Small intestine (tissue), 7 donors: Measurements from ENCODE around the gene PLCL1. TPM values are rescaled to one million over a fixed set of nuclear protein-coding genes. Genes with fewer than 3 reads are reported as not detected.

Source experiments
- DNase-seq, 2 donors: peaks; one replicate each; pipeline versions ENCODE4 v3.0.0 to v3.0.0-alpha.2; 2013
- FAIRE-seq: peaks from 2 replicates; lab custom pipeline; 2012; peaks lifted over from hg19 to GRCh38; lab: Jason Lieb, UNC
- H3K27ac ChIP-seq, 3 donors: one replicate each; pipeline ENCODE4 v1.5.1; 2013; ENCODE audit warnings: low read length in 2 of 3, mild to moderate bottlenecking in 2 of 3, control low read depth in 1 of 3, inconsistent platforms in 1 of 3, low read depth in 1 of 3, moderate library complexity in 1 of 3
- H3K27me3 ChIP-seq, 3 donors: one replicate each; pipeline ENCODE4 v1.6.1; 2013; ENCODE audit warnings: low read length in 3 of 3, inconsistent platforms in 1 of 3; ENCODE audit not compliant: control insufficient read depth in 3 of 3, insufficient read depth in 3 of 3
- H3K36me3 ChIP-seq, 3 donors: one replicate each; pipeline ENCODE4 v1.6.1; 2013; ENCODE audit warnings: low read length in 3 of 3, inconsistent platforms in 1 of 3, low read depth in 1 of 3, mild to moderate bottlenecking in 1 of 3, moderate library complexity in 1 of 3; ENCODE audit not compliant: control insufficient read depth in 3 of 3, insufficient read depth in 2 of 3
- H3K4me1 ChIP-seq, 3 donors: one replicate each; pipeline ENCODE4 v1.6.1; 2013; ENCODE audit warnings: low read length in 2 of 3, inconsistent platforms in 1 of 3, low read depth in 1 of 3, mild to moderate bottlenecking in 1 of 3, moderate library complexity in 1 of 3; ENCODE audit not compliant: control insufficient read depth in 3 of 3, insufficient read depth in 2 of 3
- H3K4me3 ChIP-seq, 3 donors: one replicate each; pipeline ENCODE4 v1.5.1; 2013; ENCODE audit warnings: low read length in 3 of 3, control low read depth in 1 of 3, inconsistent platforms in 1 of 3, low read depth in 1 of 3, mild to moderate bottlenecking in 1 of 3, moderate library complexity in 1 of 3
- H3K9me3 ChIP-seq, 2 donors: one replicate each; pipeline ENCODE4 v1.6.1; 2013; ENCODE audit warnings: low read depth in 1 of 2, low read length in 1 of 2; ENCODE audit not compliant: control insufficient read depth in 2 of 2, insufficient read depth in 1 of 2
- WGBS, 3 donors: extraction: QIAGEN DNeasy Blood & Tissue Kit; methylation state at CpG; one replicate each; pipeline ENCODE4 v1.1.7; 2013; 5-methylcytosine and 5-hydroxymethylcytosine counted together
- polyA plus RNA-seq, 4 donors: library from polyadenylated mRNA; stranded (reverse) in 3 of 4; unstranded in 1 of 4; fragments of 200-250 nt in 3 of 4; fragments of 120-200 nt in 1 of 4; gene quantifications; one replicate each; pipeline versions ENCODE4 v1.2.1 to v1.2.3, GENCODE V29; 2013
- donor health status: healthy with polysubstance abuse.
- donor health status: control.
- donor health status: control.
- donor health status: Bipolar disorder and iron deficiency.
- donor health status: healthy.

PLCL1 gene
- polyA plus RNA-seq, 4 donors: 0.58 to 2.3 (median 0.81) TPM; not detected in 1

DNA sequence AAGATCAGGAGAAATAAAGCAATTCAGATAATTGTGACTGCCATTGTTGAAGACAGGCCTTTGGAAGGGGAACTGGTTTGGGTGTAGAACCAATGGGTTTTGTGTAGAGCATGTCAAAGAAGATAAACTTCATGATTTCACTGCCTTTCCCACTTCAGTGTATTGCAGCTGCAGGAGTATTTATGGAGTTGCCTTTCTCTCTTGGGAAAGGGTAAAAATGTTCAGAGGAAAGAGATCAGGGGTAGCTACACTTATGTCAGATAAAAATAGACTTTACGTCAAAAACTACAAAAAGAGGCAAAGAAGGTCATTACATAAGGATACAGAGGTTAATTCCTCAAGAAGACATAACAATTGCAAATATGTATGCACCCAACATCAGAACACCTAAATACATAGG is 249.4 kb downstream of the PLCL1 start:
- FAIRE-seq: no peak

DNA sequence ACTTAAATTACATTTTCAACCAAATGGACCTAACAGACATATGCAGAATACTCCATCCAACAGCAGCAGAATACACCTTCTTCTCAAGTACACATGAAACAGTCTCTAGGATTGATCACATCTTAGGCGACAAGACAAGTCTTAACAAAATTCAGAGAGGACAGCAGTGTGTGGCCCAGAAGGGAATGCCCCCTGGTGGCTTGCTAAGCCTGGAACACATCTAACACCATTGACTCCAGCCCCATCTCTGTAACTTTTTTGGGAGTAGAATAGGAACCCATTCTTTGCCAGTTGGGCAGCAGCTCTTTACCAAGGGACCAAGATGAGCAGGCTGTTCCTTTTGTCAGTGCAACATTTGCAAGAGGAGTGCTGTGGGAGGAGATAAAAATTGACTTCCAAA is 249.9 kb downstream of the PLCL1 start:
- Histone ChIP-seq H3K9me3 (no peaks in the 10 kb centered on the region), H3K4me3 (no peak overlapping the region), H3K4me1 (no peaks in the 10 kb centered on the region), H3K27me3 (no peaks in the 10 kb centered on the region), H3K27ac (no peak overlapping the region), H3K36me3 (no peaks in the 10 kb centered on the region)
- no peak for FAIRE-seq
- DNase-seq: peak in 1 of 2 donors; percentile 25
- 27 to 67% (median 57%) methylated on average over 1 of the region's 1 CpG for WGBS, 3 donors

More for the DNA sequence above, 249.4 kb downstream of the PLCL1 start:
- H3K36me3 ChIP-seq: no peaks in the 10 kb centered on the region
- no peak for DNase-seq
- no peak overlapping the region for H3K4me3 ChIP-seq
- WGBS, 3 donors: 85 to 94% (median 89%) methylated on average over 1 of the region's 1 CpG
- no peaks in the 10 kb centered on the region for H3K9me3 ChIP-seq
- H3K27me3 ChIP-seq: no peaks in the 10 kb centered on the region
- H3K4me1 ChIP-seq: no peaks in the 10 kb centered on the region
- H3K27ac ChIP-seq: no peak overlapping the region

DNA sequence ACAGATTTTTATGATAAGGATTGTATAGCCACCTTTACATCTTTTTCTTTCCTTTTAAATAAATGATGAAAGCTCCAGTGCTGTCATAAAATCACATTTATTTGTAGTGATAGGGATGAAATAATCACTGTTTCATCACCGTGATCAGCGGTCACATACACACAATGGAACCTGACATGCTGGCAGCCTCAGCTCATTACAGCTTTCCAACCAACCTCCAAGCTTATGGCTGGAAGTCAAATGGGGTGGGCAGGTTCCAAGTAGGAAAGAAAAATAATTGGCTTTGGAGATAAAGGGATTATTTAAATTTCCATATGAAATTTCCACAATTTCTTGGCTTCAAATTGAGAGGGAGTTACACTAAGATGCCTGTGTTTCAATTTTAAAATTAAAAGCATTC is 251.3 kb downstream of the PLCL1 start:
- no peak for DNase-seq
- Histone ChIP-seq H3K4me1 (no peaks in the 10 kb centered on the region), H3K9me3 (no peaks in the 10 kb centered on the region), H3K27ac (no peak overlapping the region), H3K4me3 (no peak overlapping the region), H3K36me3 (no peaks in the 10 kb centered on the region), H3K27me3 (no peaks in the 10 kb centered on the region)
- FAIRE-seq: no peak
- WGBS, 3 donors: 42 to 70% (median 42%) methylated on average over 2 of the region's 2 CpGs

GRCh38 chr2:198056836-198057235 is 252.4 kb downstream of the PLCL1 start:
- WGBS, 3 donors: 63 to 82% (median 74%) methylated on average over 2 of the region's 2 CpGs
- Histone ChIP-seq H3K9me3 (no peaks in the 10 kb centered on the region), H3K4me1 (no peaks in the 10 kb centered on the region), H3K27ac (no peak overlapping the region), H3K27me3 (no peaks in the 10 kb centered on the region), H3K4me3 (no peak overlapping the region), H3K36me3 (no peaks in the 10 kb centered on the region)
- FAIRE-seq (no peak), DNase-seq (no peak)

- H3K27ac ChIP-seq: no peak overlapping the region
- H3K4me3 ChIP-seq: no peak overlapping the region
- H3K4me1 ChIP-seq: no peaks in the 10 kb centered on the region
- no peak for FAIRE-seq
- H3K27me3 ChIP-seq: no peaks in the 10 kb centered on the region
- WGBS, 3 donors: 24 to 61% (median 39%) methylated on average over 7 of the region's 7 CpGs
- H3K9me3 ChIP-seq: no peaks in the 10 kb centered on the region
- DNase-seq: no peak
- no peaks in the 10 kb centered on the region for H3K36me3 ChIP-seq
These were observed 255.4 kb downstream of the PLCL1 start for GRCh38 chr2:198059800-198060199.

GRCh38 chr2:198060277-198060676 is 255.9 kb downstream of the PLCL1 start:
- H3K27ac ChIP-seq: no peak overlapping the region
- H3K4me1 ChIP-seq: no peaks in the 10 kb centered on the region
- H3K4me3 ChIP-seq: no peak overlapping the region
- DNase-seq (no peak), FAIRE-seq (no peak)
- no peaks in the 10 kb centered on the region for H3K9me3 ChIP-seq
- 37 to 67% (median 56%) methylated on average over 2 of the region's 2 CpGs for WGBS, 3 donors
- no peaks in the 10 kb centered on the region for H3K27me3 ChIP-seq
- no peaks in the 10 kb centered on the region for H3K36me3 ChIP-seq

GRCh38 chr2:198062826-198063225 is 258.4 kb downstream of the PLCL1 start:
- DNase-seq (no peak), FAIRE-seq (no peak)
- H3K27me3 ChIP-seq: no peaks in the 10 kb centered on the region
- no peaks in the 10 kb centered on the region for H3K36me3 ChIP-seq
- no peaks in the 10 kb centered on the region for H3K4me1 ChIP-seq
- no peaks in the 10 kb centered on the region for H3K9me3 ChIP-seq
- no peak overlapping the region for H3K4me3 ChIP-seq
- H3K27ac ChIP-seq: no peak overlapping the region

DNA sequence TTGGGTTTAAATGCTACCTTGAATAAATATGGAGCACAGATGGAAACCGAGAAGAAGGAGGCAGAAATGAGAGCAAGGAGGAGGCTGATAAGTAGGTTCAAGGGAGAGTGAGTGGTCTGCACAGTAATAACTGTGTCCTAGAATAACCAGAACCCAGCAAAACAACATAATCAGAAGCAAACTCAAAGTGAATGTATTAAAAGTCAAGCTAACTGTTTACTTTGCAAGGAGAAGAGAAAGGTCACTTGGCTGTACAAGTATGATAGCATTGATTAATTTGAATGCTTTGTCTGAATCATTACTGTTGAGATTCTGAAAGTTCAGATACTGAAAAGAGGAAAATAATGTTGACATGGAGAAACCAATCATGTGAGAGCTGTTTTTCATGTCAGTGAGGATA is 258.8 kb downstream of the PLCL1 start:
- 42 to 60% (median 53%) methylated on average over 1 of the region's 1 CpG for WGBS, 3 donors
- Histone ChIP-seq H3K4me1 (no peaks in the 10 kb centered on the region), H3K27me3 (no peaks in the 10 kb centered on the region), H3K9me3 (no peaks in the 10 kb centered on the region), H3K4me3 (no peak overlapping the region), H3K36me3 (no peaks in the 10 kb centered on the region), H3K27ac (no peak overlapping the region)
- FAIRE-seq (no peak), DNase-seq (no peak)

DNA sequence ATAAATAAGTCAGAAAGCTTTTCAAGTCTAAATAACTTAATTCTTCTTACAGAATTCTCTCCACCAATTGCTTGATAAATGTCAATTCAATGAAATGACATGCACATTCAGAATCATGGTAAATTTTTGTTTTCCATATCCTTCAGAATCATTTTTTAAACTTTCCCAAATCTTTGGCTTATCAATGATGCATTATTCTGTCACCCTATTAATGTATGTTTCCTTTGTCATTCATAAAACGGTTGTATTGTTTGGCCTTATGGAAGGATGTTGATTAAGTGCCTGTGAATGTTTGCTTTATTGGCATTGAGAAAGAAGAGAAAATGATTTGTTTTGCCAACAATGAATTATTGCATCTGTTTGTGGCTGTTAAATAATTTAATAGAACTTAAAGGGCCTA is 260.9 kb downstream of the PLCL1 start:
- no peaks in the 10 kb centered on the region for H3K36me3 ChIP-seq
- no peaks in the 10 kb centered on the region for H3K4me1 ChIP-seq
- no peak overlapping the region for H3K27ac ChIP-seq
- H3K4me3 ChIP-seq: no peak overlapping the region
- WGBS, 3 donors: 49 to 64% (median 57%) methylated on average over 1 of the region's 1 CpG
- H3K27me3 ChIP-seq: no peaks in the 10 kb centered on the region
- FAIRE-seq (no peak), DNase-seq (no peak)
- no peaks in the 10 kb centered on the region for H3K9me3 ChIP-seq
